ENCODE measurements around the gene TULP4. TPM values are rescaled to one million over a fixed set of nuclear protein-coding genes. Genes with fewer than 3 reads are reported as not detected.

Gene TULP4
- total and polyA plus RNA-seq, 2 of the 8 experiments (the other 6 are each of a cell fraction or from before 2014, with no cell fraction given): 7.7 to 51.6 TPM

- Histone ChIP-seq H2BK20ac (ENCODE audit: low read length) (no peak overlapping the region), H3K14ac (ENCODE audit: insufficient read length) (no peak overlapping the region), H3K56ac (replicated peaks; ENCODE audit: insufficient read length, low read depth, low read length) (no peak overlapping the region), H2BK120ac (replicated peaks; ENCODE audit: low read depth, low read length) (no peak overlapping the region), H3K9me3 (ENCODE audit: insufficient read depth in 2 of 2, low read depth in 1 of 2, low read length in 1 of 2) (no peaks in the 10 kb centered on the region), H3K79me1 (ENCODE audit: low read depth, low read length) (no peaks in the 10 kb centered on the region), H3K36me3 (ENCODE audit: control insufficient read depth in 2 of 4, insufficient read depth in 4 of 4, low read length in 3 of 4) (no peaks in the 10 kb centered on the region), H2BK12ac (ENCODE audit: low read depth, low read length) (no peak overlapping the region), H3K79me2 (ENCODE audit: control insufficient read depth in 1 of 2, insufficient read depth in 2 of 2, low read length in 2 of 2) (no peaks in the 10 kb centered on the region; a peak in 1 of 4 replicates), H4K20me1 (replicated peaks in 1 of 2; ENCODE audit: control insufficient read depth in 1 of 2, insufficient read depth in 2 of 2, low read length in 2 of 2) (no peaks in the 10 kb centered on the region), H4K8ac (ENCODE audit: extremely low read depth, insufficient read depth, low read length) (no peak overlapping the region), H3K23ac (ENCODE audit: insufficient read length) (no peak overlapping the region), H2AK5ac (ENCODE audit: low read depth, low read length) (no peak overlapping the region), H3K4me3 (ENCODE audit: extremely low read depth in 1 of 4, insufficient read depth in 2 of 4, low read depth in 3 of 4, low read length in 4 of 4) (no peak overlapping the region), H2AFZ (ENCODE audit: low read length) (no peak overlapping the region), H3K27me3 (replicated peaks in 1 of 4; ENCODE audit: control insufficient read depth in 3 of 4, extremely low read depth in 1 of 4, insufficient read depth in 3 of 4, low read length in 3 of 4) (no peaks in the 10 kb centered on the region), H3K4me2 (ENCODE audit: insufficient read depth in 1 of 2, low read depth in 2 of 2, low read length in 2 of 2) (no peak overlapping the region), H3K9ac (replicated peaks in 1 of 4; ENCODE audit: extremely low read depth in 1 of 4, low read depth in 3 of 4, low read length in 3 of 4) (no peak overlapping the region), H2BK15ac (ENCODE audit: low read length) (no peak overlapping the region), H3K23me2 (ENCODE audit: low read depth, low read length) (no peaks in the 10 kb centered on the region), H3K27ac (ENCODE audit: low read depth, low read length) (no peak overlapping the region), H3K18ac (ENCODE audit: extremely low read depth, low read length) (no peak overlapping the region), H4K91ac (replicated peaks; ENCODE audit: insufficient read length, low read length) (no peak overlapping the region), H2BK5ac (ENCODE audit: low read depth, low read length) (no peak overlapping the region), H3K4ac (replicated peaks; ENCODE audit: insufficient read length, low read depth, low read length) (no peak overlapping the region), H4K5ac (ENCODE audit: insufficient read length, low read depth, low read length) (no peak overlapping the region), H3K4me1 (replicated peaks in 1 of 4; ENCODE audit: control insufficient read depth in 3 of 4, insufficient read depth in 4 of 4, low read length in 3 of 4) (no peaks in the 10 kb centered on the region; a peak in 2 of 7 replicates)
- ChIA-PET CTCF (ENCODE audit: partially characterized antibody) (interaction anchor here (1.1 to 1.2 kb wide), 3 partner anchors 8 to 10 kb away, joined by 3 read pairs; no protein-coding TSS in a partner anchor), POLR2A (ENCODE audit: partially characterized antibody) (no interaction called here)
- DNase-seq (ENCODE audit: low read depth in 1 of 2, low spot score in 2 of 2): no peak
- 93% methylated on average over 2 of the region's 2 CpGs; no CpG with 5 or more reads in 1 of the 2 experiments for WGBS, 2 experiments (ENCODE audit: extremely low coverage in 1 of 2, insufficient coverage in 1 of 2, insufficient read length in 1 of 2, insufficient replicate concordance in 2 of 2, low coverage in 1 of 2, low lambda C conversion rate in 2 of 2, missing lambda C conversion rate in 1 of 2)
- no peak for FAIRE-seq
- TF ChIP-seq SAP30 (IDR thresholded peaks at IDR 0.05; ENCODE audit: insufficient read depth, insufficient replicate concordance, low read length) (no peak), POU5F1 (IDR thresholded peaks at IDR 0.05; ENCODE audit: low read depth, low read length) (no peak), RBBP5 (IDR thresholded peaks at IDR 0.05; ENCODE audit: borderline replicate concordance, low read depth, low read length) (no peak), JUND (IDR thresholded peaks at IDR 0.05; ENCODE audit: low read length) (no peak), RNF2 (IDR thresholded peaks at IDR 0.05; ENCODE audit: borderline replicate concordance, low read depth, low read length, missing control alignments, poor library complexity, severe bottlenecking) (no peak), TCF12 (IDR thresholded peaks at IDR 0.05; ENCODE audit: low read depth, low read length) (no peak), TBP (IDR thresholded peaks at IDR 0.05; ENCODE audit: low read depth, low read length) (no peak), KDM5A (IDR thresholded peaks at IDR 0.05; ENCODE audit: low read length) (no peak), POLR2A (IDR thresholded peaks at IDR 0.05; ENCODE audit: control extremely low read depth in 1 of 2, low read depth in 2 of 2, low read length in 2 of 2) (no peak), NANOG (IDR thresholded peaks at IDR 0.05; ENCODE audit: insufficient read depth, low read depth, low read length, poor library complexity, severe bottlenecking) (no peak), FOSL1 (IDR thresholded peaks at IDR 0.05; ENCODE audit: insufficient read depth, low read depth, low read length) (no peak), USF2 (IDR thresholded peaks at IDR 0.05; ENCODE audit: low read length) (no peak), PHF8 (conservative IDR thresholded peaks at IDR 0.05; ENCODE audit: low read depth, low read length) (no peak)
Measured at GRCh38 chr6:158405933-158406332, 93.7 kb downstream of the TULP4 start.
